GM21825 (cell line): ENCODE measurements around the gene CARS1.

ENCODE experiments used
- ATAC-seq: cut with Tn5 transposase; IDR thresholded peaks from one replicate; pipeline ENCODE4 v1.9.1; 2021; ENCODE audit warnings: mild to moderate bottlenecking, moderate library complexity; ENCODE audit not compliant: unreplicated experiment

The CARS1 gene

DNA sequence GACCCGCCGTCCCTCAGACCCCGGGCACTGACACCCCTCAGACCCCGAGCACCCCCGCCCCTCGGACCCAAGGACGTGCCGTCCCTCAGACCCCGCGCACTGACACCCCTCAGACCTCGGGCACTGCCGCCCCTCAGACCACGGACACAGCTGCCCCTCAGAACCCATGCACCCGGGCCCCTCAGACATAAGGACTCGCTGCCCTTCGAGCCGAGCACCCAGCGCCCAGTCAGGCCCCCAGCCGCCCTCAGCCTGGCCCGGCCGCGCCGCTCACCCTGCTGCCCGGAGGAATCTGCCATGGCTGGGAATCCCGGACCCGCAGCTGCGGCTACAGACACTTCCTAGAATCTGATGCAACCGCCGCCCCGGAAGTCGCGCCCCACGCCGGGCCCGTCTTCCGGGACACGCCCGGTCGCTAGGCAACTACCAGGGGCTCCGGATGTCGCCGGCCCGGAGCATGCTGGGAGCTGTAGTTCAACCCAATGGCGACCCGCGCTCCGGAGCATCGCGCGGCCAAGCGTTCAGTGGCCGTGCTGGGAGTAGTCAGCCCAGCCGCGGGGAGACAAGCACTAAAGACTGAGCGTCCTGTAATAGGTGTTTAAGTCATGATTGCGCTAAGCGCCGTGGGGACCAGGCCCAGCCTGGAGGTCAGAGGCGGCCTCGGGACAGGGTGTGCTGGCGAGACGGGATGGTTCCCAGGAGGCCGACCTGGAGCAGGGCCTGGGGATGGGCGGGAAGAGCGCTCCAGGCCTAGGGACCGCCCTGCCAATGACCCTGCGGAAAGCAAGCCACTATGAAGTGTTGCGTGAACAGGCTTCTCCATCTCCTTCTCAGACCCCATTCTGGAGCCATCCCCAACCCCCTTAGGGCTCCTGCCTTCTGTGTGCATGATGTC lies at the start of gene CARS1:
TSS of gene CARS1 (minus strand) at position 355 of the 895 bp plus-strand sequence. CDS start at position 299, 56 bp downstream.
- ATAC-seq, result peak; percentile 93

DNA sequence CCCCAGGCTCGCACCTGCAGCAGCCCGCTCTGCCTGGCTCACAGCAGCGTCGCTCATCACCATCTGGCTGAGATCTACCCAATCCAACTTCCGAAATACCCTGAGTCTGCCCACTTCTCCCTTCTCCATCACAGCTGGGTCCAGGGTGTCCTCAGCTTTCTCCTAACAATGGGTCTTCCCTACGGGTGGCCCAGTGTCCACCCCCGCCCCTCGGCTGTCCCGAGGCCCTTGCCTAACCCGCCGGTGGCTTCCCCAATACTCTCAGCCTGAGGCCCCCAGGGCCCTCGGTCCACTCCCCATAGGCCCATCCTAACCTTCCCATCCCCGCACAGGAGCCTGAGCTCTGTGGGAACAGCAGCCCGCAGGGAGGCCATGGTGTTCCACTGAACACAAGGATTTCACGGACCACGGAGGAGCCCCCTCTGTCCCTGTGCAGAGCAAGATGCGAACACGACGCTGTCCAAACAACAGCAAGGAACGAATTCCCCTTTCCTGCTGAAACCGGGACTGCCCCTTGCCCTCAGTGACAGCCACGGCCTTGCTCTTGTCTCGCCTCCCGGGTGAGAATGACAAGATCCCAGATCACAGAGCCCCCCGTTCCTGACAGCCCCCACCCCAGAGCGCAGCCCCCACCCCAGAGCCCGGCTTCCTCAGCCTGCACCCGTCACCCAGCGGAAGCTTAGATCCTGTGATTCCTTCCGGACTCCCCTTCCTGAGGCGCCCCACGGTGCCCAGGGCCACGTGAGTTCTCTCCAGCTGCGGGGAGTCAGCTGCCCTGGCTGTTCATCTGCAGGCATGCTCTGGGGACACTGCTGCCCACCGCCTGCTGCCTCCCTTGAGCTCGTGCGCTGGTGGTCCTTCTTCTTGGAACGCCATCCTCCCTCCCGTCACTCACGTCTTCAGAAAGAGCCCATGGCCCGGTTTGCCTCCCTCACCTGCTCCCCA lies 48.8 kb upstream of the CARS1 start:
- ATAC-seq, result no peak

GRCh38 chr11:3104961-3105790 lies 48.0 kb upstream of the CARS1 start:
- no peak for ATAC-seq

DNA sequence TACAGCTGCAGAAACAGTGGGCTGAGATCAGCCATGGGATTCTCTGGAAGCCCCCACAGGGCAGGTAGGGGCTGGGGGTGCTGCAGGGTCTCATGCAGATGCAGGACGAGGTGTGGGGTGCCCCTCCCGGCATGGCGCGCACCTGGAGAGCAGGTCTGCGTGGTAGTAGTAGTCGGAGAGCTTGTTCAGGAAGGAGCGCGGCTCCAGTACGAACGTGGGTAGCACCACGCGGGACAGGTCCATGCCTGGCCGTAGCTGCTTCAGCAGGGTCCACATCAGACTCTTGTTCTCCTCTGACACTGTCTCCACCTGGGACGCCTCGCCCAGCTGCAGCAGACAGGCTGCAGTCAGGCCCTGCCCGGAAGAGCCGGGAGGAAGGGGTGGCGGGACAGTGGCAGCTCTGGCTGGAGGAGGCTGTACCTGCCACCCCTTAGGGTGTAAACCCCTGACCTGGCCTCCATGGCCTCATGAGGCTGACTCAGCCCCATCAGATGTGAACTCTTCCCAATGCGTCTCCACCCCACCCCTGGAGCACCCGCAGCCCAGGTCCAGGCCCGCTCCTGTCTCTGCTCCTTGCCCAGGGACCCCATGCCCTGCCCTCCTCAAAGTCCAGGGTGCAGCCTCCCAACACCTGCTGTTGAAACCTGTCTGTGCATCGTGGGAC lies 47.0 kb upstream of the CARS1 start:
- ATAC-seq, result no peak

GRCh38 chr11:3103076-3103475 lies 45.9 kb upstream of the CARS1 start:
- ATAC-seq, result no peak

DNA sequence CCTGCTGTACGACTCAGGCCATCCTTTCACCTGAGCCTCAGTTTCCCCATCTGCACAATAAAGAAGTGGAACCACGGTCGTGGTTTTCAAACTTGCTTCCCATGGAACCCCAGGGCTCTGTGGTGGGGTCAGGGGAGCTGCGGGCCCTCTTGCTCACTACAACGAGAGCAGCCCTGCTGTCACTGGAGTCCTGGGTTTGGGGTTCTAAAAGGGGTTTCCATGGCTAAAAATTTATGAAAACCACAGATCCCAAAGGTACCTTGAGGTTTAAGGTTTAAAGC lies 45.4 kb upstream of the CARS1 start:
- ATAC-seq, result no peak

DNA sequence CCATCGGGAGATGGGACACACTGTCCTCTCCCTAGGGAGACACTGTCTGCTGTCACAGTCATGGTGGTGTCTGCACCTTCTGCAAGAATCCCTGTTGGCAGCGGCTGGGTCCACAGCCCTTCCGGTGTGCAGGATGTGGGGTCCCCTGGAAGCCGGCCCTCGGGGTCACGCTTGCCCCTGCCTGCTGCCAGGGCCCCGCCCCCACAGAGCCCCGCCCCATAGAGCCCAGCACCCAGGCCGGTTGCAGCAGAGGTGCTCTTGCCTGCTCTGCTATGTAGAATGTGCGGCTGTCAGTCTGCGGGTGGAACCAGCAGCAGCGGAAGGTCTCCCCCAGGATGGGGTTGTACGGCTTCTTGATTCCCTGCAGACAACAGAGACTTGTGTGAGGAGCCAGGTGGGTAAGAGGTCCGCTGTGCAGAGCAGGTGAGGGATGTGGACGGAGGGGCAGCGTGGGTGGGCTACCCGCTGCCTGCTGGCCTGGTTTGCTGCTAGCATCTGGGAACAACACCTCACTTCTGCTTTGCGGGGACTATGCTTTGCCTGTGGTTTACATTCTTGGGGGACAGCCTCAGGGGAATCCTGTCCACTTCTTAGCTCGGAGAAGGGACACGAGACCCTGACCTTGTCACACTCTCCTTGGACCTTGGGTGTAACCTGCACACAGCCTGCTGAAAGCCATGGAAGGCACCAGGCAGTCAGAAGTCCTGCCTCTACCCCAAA lies 44.9 kb upstream of the CARS1 start:
- ATAC-seq, result no peak

DNA sequence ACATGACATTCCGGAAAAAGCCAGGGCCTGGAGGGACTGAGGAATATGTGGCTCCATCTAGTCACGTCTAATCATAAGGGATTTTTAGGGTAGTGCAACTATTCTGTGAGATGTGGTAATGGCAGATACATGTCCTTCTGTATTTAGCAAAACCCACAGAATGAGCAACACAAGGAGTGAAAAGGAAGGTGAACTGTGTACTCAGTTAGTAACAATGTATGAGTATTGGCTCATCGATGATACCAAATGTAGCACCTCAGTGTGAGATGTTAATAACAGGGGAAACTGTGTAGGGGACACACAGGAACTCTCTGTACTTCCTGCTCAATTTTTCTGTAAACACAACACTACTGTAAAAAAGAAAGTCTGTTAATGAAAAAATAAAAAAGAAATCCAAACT lies 42.0 kb upstream of the CARS1 start:
- ATAC-seq, result no peak

GRCh38 chr11:3096909-3097530 lies 39.8 kb upstream of the CARS1 start:
- no peak for ATAC-seq

DNA sequence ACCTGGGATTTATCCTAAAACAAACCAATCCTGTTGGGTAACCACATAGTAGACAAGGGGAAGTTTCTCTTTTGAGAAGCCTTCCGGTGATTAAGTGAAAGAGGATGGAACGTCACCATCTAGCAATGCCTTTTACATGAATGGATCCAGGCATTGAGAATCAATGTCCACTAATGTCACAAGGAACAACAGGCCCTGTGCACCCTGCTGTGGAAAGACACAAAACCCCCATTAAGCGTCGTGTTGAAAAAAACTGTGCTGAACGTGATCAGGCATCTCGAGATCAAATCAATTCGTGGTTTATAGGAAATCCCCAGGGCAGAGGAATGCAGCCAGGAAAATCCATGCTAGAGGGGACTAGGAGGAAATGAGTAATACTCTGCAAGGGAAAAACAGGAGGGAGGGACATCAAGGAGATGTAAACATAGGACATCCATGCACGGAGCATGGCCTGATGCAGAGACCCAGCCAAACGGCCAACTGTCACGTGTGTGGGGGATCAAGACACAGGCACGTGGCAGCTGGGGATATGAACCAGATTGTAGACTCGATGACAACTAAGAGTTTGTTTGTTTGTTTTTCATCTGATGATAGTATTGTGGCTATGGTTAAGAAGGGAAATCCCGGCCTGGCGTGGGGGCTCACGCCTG lies 38.6 kb upstream of the CARS1 start:
- no peak for ATAC-seq

- no peak for ATAC-seq
Measured at GRCh38 chr11:3094223-3094824, 37.1 kb upstream of the CARS1 start.

- ATAC-seq, result no peak
Measured at GRCh38 chr11:3093281-3094191, 36.3 kb upstream of the CARS1 start.

DNA sequence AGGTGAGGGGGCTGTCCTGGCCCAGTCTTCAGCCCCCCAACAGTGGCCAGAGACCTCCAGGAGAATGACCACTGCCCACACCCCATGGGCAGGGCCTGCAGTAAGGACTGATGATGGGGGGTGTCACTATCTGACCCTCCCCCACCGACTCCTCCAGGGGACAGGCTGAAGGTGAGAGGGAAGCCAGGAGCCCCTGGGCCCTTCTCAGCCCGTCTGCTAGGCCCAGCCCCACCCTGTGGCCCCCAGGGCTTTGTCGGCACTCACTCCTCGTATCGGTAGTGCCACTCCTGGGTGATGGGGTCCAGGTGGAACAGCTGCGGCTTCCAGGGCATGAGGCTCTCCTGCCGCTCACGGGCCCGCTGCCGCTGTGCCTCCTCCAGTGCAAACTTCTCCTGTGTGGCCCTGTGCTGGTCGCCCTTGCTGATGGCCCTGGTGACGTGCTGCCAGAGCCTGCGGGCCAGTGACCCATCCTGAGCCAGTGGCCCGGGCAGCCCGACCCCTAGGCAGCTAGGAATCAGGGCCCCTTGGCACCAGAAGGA lies 35.4 kb upstream of the CARS1 start:
- ATAC-seq, result no peak

- peak; percentile 80 for ATAC-seq
Measured at GRCh38 chr11:3091846-3092602, 34.8 kb upstream of the CARS1 start.

GRCh38 chr11:3091081-3091845 lies 34.0 kb upstream of the CARS1 start:
- no peak for ATAC-seq
